Sigmoid colon (tissue), 4 donors: ENCODE measurements around the gene DPY19L1.
"Not testable (repeated sequence)": the region's sequence is repeated elsewhere in the genome, so short reads cannot be mapped to it uniquely, and the experiment has no call there.

Experiments used
- POLR2AphosphoS5 ChIP-seq, 4 donors: sonication (generic); formaldehyde crosslinking; IDR thresholded peaks; one replicate each; pipeline ENCODE4 v1.6.1; 2017; ENCODE audit warnings: antibody characterized with exemption in 4 of 4
- TF ChIP-seq, protein P1 (sequence below), 4 experiments: fragments of 450-650 bp in 3 of 4; fragments of 200-600 bp in 1 of 4; IDR thresholded peaks; one replicate each; pipeline ENCODE4 v1.5.1; 2016 to 2019; ENCODE audit warnings: antibody characterized with exemption in 4 of 4, mild to moderate bottlenecking in 3 of 4, moderate library complexity in 2 of 4

GRCh38 chr7:34917515-34917914, 119.8 kb downstream of the DPY19L1 start:
- TF ChIP-seq, protein P1, sequence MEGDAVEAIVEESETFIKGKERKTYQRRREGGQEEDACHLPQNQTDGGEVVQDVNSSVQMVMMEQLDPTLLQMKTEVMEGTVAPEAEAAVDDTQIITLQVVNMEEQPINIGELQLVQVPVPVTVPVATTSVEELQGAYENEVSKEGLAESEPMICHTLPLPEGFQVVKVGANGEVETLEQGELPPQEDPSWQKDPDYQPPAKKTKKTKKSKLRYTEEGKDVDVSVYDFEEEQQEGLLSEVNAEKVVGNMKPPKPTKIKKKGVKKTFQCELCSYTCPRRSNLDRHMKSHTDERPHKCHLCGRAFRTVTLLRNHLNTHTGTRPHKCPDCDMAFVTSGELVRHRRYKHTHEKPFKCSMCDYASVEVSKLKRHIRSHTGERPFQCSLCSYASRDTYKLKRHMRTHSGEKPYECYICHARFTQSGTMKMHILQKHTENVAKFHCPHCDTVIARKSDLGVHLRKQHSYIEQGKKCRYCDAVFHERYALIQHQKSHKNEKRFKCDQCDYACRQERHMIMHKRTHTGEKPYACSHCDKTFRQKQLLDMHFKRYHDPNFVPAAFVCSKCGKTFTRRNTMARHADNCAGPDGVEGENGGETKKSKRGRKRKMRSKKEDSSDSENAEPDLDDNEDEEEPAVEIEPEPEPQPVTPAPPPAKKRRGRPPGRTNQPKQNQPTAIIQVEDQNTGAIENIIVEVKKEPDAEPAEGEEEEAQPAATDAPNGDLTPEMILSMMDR (IDR thresholded peaks at IDR 0.05) = not testable (repeated sequence)
- TF ChIP-seq POLR2AphosphoS5 (IDR thresholded peaks at IDR 0.05) = not testable (repeated sequence)
